Measurements from ENCODE around the gene EVI5.
"Not testable (repeated sequence)": the region's sequence is repeated elsewhere in the genome, so short reads cannot be mapped to it uniquely, and the experiment has no call there.

The EVI5 gene

GRCh38 chr1:92746255-92746654 is 38.7 kb downstream of the EVI5 start:
- H3K36me3 Mint-ChIP-seq, result not testable (repeated sequence)

DNA sequence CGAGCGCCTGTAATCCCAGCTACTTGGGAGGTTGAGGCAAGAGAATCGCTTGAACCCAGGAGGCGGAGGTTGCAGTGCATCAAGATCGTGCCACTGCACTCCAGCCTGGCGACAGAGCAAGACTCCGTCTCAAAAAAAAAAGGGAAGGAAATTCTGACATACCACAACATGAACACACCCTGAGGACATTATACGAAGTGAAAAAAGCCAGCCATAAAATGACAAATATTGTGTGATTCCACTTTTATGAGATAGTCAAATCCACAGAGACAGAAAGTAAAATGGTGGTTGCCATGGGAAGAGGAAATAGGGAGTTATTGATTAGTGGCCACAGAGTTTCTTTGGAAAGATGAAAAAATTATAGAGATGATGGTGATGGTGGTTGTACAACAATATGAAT is 41.7 kb downstream of the EVI5 start:
- Mint-ChIP-seq H3K4me3 (no peak overlapping the region), H3K36me3 (peaks cover 7% of the 10 kb centered on the region), H3K4me1 (peaks cover 30% of the 10 kb centered on the region), H3K27me3 (no peaks in the 10 kb centered on the region), H3K27ac (no peak overlapping the region), H3K9me3 (no peaks in the 10 kb centered on the region)
- ATAC-seq, result no peak

More at GRCh38 chr1:92746255-92746654, 38.7 kb downstream of the EVI5 start:
- not testable (repeated sequence) for H3K4me3 Mint-ChIP-seq, H3K27me3 Mint-ChIP-seq, H3K9me3 Mint-ChIP-seq, H3K27ac Mint-ChIP-seq, ATAC-seq
- H3K4me1 Mint-ChIP-seq, result peaks cover 29% of the 10 kb centered on the region

DNA sequence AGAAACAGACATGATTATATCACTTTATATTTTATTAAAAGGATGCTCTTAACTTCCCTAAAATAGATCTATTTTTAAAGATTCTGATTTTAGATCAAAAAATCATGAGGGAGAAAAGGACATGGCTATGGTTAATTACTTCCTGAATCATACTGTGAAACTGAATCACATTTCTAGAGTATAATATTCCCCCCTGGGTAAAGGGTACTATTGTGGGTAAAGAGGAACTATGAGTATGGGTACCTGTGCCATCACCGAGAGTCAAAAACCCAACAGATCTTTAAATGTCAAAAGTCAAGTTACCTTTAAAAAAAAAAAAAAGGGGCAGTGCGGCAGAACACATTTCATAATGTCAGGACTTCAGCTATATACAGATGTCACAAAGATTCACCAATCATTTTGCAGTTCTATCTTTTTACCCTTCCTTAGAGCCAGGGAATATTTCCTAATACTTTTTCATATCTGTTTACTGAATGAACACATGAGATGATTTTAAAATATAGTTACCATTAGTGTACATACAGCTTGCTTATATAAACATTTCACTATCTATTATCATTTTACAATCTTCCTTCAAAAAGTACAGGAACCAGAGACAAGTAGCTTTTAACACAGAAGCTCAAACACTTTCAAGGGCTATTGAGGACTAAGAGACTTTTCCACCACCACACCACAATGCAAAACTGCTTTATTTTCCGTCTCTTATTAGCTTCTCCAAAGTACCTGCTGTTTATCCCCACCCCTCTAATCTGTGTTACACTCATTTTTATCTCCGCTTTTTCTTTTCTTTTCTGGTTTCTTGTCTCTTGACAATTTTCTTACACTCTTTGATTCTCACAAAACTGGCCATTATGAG is 45.0 kb downstream of the EVI5 start:
- peak overlapping the region; percentile 67 for H3K27ac Mint-ChIP-seq
- H3K36me3 Mint-ChIP-seq, result peaks cover 11% of the 10 kb centered on the region
- H3K27me3 Mint-ChIP-seq, result no peaks in the 10 kb centered on the region
- H3K9me3 Mint-ChIP-seq, result no peaks in the 10 kb centered on the region
- peaks cover 45% of the 10 kb centered on the region for H3K4me1 Mint-ChIP-seq
- H3K4me3 Mint-ChIP-seq, result no peak overlapping the region
- peak; percentile 92 for ATAC-seq

GRCh38 chr1:92736395-92736794 is 48.5 kb downstream of the EVI5 start:
- no peak overlapping the region for H3K27ac Mint-ChIP-seq
- H3K9me3 Mint-ChIP-seq, result no peaks in the 10 kb centered on the region
- peak; percentile 60 for ATAC-seq

GRCh38 chr1:92730476-92730875 is 54.4 kb downstream of the EVI5 start:
- no peaks in the 10 kb centered on the region for H3K9me3 Mint-ChIP-seq
- H3K4me1 Mint-ChIP-seq, result peaks cover 5% of the 10 kb centered on the region
- no peak for ATAC-seq
- no peak overlapping the region for H3K4me3 Mint-ChIP-seq
- no peak overlapping the region for H3K27ac Mint-ChIP-seq
- peaks cover 56% of the 10 kb centered on the region for H3K36me3 Mint-ChIP-seq
- H3K27me3 Mint-ChIP-seq, result no peaks in the 10 kb centered on the region

More at GRCh38 chr1:92736395-92736794, 48.5 kb downstream of the EVI5 start:
- Mint-ChIP-seq H3K4me3 (no peak overlapping the region), H3K4me1 (peaks cover 37% of the 10 kb centered on the region), H3K27me3 (no peaks in the 10 kb centered on the region), H3K36me3 (peaks cover 29% of the 10 kb centered on the region)

GRCh38 chr1:92728697-92729096 is 56.2 kb downstream of the EVI5 start:
- Mint-ChIP-seq H3K9me3 (no peaks in the 10 kb centered on the region), H3K4me3 (no peak overlapping the region), H3K27ac (no peak overlapping the region), H3K36me3 (peaks cover 57% of the 10 kb centered on the region), H3K4me1 (peaks cover 5% of the 10 kb centered on the region), H3K27me3 (no peaks in the 10 kb centered on the region)
- no peak for ATAC-seq

GRCh38 chr1:92723713-92724112 is 61.2 kb downstream of the EVI5 start:
- not testable (repeated sequence) for H3K9me3 Mint-ChIP-seq, H3K27me3 Mint-ChIP-seq, H3K27ac Mint-ChIP-seq, H3K4me3 Mint-ChIP-seq, H3K4me1 Mint-ChIP-seq, ATAC-seq
- peaks cover 62% of the 10 kb centered on the region for H3K36me3 Mint-ChIP-seq

DNA sequence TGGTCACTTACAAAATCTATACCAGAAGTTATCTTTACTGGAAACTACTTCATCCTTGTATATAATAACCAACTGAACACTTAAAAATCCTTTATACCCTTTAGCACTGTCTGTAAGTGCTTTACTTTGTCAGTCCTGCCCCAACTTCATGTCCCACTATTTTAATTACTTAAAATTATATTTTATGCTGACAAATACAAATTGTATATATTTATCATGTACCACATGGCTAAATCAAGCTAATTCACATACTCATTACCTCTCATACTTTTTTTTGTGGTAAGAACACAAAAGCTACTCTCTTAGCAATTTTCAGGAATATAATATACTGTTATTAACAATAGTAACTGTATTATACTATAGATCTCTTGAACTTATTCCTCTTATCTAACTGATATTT is 63.0 kb downstream of the EVI5 start:
- Mint-ChIP-seq H3K4me1 (peaks cover 7% of the 10 kb centered on the region), H3K27ac (no peak overlapping the region), H3K27me3 (no peaks in the 10 kb centered on the region), H3K36me3 (peaks cover 68% of the 10 kb centered on the region), H3K4me3 (no peak overlapping the region), H3K9me3 (peaks cover 8% of the 10 kb centered on the region)
- ATAC-seq, result no peak

DNA sequence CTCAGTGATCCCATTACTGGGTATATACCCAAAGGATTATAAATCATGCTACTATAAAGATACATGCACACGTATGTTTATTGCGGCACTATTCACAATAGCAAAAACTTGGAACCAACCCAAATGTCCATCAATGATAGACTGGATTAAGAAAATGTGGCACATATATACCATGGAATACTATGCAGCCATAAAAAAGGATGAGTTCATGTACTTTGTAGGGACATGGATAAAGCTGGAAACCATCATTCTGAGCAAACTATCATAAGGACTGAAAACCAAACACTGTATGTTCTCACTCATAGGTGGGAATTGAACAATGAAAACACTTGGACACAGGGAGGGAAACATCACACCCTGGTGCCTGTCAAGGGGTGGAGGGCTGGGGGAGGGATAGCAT is 63.8 kb downstream of the EVI5 start:
- ATAC-seq, H3K9me3 Mint-ChIP-seq, H3K27ac Mint-ChIP-seq, H3K4me3 Mint-ChIP-seq, H3K27me3 Mint-ChIP-seq: not testable (repeated sequence)
- peaks cover 10% of the 10 kb centered on the region for H3K4me1 Mint-ChIP-seq
- peaks cover 68% of the 10 kb centered on the region for H3K36me3 Mint-ChIP-seq

GRCh38 chr1:92715476-92715951 is 69.4 kb downstream of the EVI5 start:
- H3K27me3 Mint-ChIP-seq, ATAC-seq, H3K4me3 Mint-ChIP-seq, H3K9me3 Mint-ChIP-seq, H3K27ac Mint-ChIP-seq: not testable (repeated sequence)
- Mint-ChIP-seq H3K36me3 (peaks cover 47% of the 10 kb centered on the region), H3K4me1 (peaks cover 30% of the 10 kb centered on the region)

DNA sequence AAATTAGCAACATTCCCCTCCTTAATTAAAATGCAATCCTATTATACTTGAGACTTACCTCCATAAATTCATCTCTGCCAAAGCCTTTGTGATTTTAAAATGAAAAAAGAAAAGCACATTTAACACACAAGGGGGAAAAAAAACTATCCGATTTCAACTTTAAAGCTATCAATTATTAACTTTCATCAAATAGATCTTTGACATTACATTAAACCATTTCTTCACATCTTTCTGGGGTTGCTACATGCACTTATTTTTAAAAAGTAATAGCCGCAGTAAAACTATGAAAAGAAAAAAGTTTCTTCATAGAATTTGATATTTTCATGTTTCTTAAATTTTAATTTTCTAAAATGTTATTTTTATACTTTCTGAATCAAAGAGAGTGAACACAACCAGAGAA is 71.0 kb downstream of the EVI5 start:
- Mint-ChIP-seq H3K27ac (no peak overlapping the region), H3K9me3 (peaks cover 9% of the 10 kb centered on the region), H3K4me3 (no peak overlapping the region), H3K36me3 (peaks cover 39% of the 10 kb centered on the region), H3K4me1 (peaks cover 32% of the 10 kb centered on the region), H3K27me3 (no peaks in the 10 kb centered on the region)
- no peak for ATAC-seq

- no peaks in the 10 kb centered on the region for H3K27me3 Mint-ChIP-seq
- H3K4me3 Mint-ChIP-seq, result no peak overlapping the region
- H3K36me3 Mint-ChIP-seq, result peaks cover 29% of the 10 kb centered on the region
- no peaks in the 10 kb centered on the region for H3K9me3 Mint-ChIP-seq
- H3K27ac Mint-ChIP-seq, result no peak overlapping the region
- no peak for ATAC-seq
- H3K4me1 Mint-ChIP-seq, result peaks cover 36% of the 10 kb centered on the region
Observed at GRCh38 chr1:92711473-92712165, 73.3 kb downstream of the EVI5 start.

DNA sequence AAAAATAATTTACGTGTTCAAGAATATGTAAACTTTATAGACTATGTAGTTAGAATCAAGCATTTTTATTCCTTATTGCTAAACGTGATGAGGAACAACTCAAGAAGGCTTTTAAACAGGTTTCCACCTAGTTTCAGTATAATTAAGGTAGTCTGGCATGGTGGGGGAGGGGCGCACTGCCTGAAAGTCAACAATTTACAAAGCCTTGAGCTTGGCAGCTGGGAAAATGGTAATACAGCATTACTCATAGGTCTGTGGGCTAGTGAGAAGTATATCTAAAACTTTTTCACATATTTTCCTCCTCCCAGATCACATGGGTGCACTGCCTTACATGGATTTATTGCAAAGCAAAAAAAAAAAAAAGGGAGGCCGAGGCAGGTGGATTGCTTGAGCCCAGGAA is 75.2 kb downstream of the EVI5 start:
- H3K4me3 Mint-ChIP-seq, result no peak overlapping the region
- no peak for ATAC-seq
- no peak overlapping the region for H3K27ac Mint-ChIP-seq
- no peaks in the 10 kb centered on the region for H3K27me3 Mint-ChIP-seq
- no peaks in the 10 kb centered on the region for H3K9me3 Mint-ChIP-seq
- H3K4me1 Mint-ChIP-seq, result peaks cover 25% of the 10 kb centered on the region
- H3K36me3 Mint-ChIP-seq, result peaks cover 17% of the 10 kb centered on the region

DNA sequence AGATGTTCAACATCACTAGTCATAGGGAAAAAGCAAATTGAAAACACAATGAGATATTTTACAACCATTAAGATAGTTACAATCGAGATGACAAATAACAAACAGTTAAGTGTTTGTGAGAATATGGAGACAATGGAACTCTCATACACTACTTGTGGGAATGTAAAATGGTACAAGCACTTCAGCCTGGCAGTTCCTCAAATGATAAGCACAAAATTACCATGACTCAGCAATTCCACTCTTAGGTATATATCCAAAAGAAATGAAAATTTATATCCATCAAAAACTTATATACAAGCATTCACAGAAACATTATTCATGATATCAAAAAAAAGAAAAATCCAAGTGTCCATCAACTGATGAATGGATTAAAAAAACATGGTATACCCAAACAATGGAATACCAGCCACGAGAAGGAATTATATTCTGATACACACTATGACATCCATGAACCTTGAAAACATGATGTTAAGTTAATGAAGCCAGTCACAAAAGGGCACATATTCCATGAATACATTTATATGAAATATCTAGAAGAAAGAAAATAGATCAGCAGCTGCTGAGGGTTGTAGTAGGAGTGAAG is 76.4 kb downstream of the EVI5 start:
- no peak for ATAC-seq

DNA sequence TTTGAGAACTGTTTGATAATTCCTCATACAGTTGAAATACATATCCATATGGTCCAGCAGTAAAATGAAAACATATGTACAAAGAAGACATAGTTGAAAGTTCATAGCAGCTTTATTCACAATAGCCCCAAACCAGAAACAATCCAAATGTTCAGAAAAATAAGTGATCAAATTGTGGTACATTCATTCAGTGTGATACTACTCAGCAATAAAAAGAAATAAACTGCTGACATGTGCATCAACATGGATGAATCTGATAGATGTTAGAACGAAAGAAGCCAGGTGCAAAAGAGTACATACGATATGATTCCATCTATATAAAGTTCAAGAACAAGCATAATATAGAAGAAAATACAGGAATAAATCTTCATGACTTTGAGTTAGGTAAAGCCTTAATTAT is 77.2 kb downstream of the EVI5 start:
- H3K4me1 Mint-ChIP-seq, result peaks cover 25% of the 10 kb centered on the region
- no peak overlapping the region for H3K4me3 Mint-ChIP-seq
- H3K36me3 Mint-ChIP-seq, result peaks cover 17% of the 10 kb centered on the region
- H3K9me3 Mint-ChIP-seq, result no peaks in the 10 kb centered on the region
- H3K27me3 Mint-ChIP-seq, result no peaks in the 10 kb centered on the region
- ATAC-seq, result no peak
- H3K27ac Mint-ChIP-seq, result no peak overlapping the region

More for the DNA sequence above, 76.4 kb downstream of the EVI5 start:
- no peaks in the 10 kb centered on the region for H3K9me3 Mint-ChIP-seq
- H3K4me1 Mint-ChIP-seq, result peaks cover 25% of the 10 kb centered on the region
- H3K27me3 Mint-ChIP-seq, result no peaks in the 10 kb centered on the region
- peaks cover 17% of the 10 kb centered on the region for H3K36me3 Mint-ChIP-seq
- no peak overlapping the region for H3K27ac Mint-ChIP-seq
- no peak overlapping the region for H3K4me3 Mint-ChIP-seq

Data from stimulated activated memory B cell treated with anti-CD40 and anti-IgM and Interleukin-4, amounts not matched to agents 10 μg/mL and 1 μg/mL and 100 μg/mL, for 72 hours (primary cell).